ENCODE results near the gene PCDHA1. TPM values are rescaled to one million over a fixed set of nuclear protein-coding genes. Genes with fewer than 3 reads are reported as not detected.
"Not testable (repeated sequence)": the region's sequence is repeated elsewhere in the genome, so short reads cannot be mapped to it uniquely, and the experiment has no call there.

Gene PCDHA1
- total and polyA plus RNA-seq, 5 donors: not detected

DNA sequence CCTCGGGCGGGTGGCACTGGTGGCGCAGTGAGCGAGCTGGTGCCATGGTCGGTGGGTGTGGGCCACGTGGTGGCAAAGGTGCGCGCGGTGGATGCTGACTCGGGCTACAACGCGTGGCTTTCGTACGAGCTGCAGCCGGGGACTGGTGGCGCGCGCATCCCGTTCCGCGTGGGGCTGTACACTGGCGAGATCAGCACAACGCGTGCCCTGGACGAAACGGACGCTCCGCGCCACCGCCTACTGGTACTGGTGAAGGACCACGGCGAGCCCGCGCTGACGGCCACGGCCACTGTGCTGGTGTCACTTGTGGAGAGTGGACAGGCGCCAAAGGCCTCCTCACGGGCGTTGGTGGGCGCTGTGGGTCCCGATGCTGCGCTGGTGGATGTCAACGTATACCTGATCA, 22.9 kb downstream of the PCDHA1 start:
- ATAC-seq (no peak), DNase-seq (peak in 2 of 3 donors; percentile 23 to 38)
- Histone ChIP-seq H3K27ac (ENCODE audit: low read length) (no peak overlapping the region), H3K4me1 (ENCODE audit: control insufficient read depth, insufficient read depth, low read length) (no peaks in the 10 kb centered on the region), H3K27me3 (ENCODE audit: control insufficient read depth, insufficient read depth) (no peaks in the 10 kb centered on the region), H3K4me3 (ENCODE audit: low read length) (no peak overlapping the region), H3K9me3 (ENCODE audit: control insufficient read depth, low read length) (peaks cover 2% of the 10 kb centered on the region)
- 56% methylated on average over 43 of the region's 43 CpGs for WGBS
- intact Hi-C loops (cut with DNase I): no loop called here

DNA sequence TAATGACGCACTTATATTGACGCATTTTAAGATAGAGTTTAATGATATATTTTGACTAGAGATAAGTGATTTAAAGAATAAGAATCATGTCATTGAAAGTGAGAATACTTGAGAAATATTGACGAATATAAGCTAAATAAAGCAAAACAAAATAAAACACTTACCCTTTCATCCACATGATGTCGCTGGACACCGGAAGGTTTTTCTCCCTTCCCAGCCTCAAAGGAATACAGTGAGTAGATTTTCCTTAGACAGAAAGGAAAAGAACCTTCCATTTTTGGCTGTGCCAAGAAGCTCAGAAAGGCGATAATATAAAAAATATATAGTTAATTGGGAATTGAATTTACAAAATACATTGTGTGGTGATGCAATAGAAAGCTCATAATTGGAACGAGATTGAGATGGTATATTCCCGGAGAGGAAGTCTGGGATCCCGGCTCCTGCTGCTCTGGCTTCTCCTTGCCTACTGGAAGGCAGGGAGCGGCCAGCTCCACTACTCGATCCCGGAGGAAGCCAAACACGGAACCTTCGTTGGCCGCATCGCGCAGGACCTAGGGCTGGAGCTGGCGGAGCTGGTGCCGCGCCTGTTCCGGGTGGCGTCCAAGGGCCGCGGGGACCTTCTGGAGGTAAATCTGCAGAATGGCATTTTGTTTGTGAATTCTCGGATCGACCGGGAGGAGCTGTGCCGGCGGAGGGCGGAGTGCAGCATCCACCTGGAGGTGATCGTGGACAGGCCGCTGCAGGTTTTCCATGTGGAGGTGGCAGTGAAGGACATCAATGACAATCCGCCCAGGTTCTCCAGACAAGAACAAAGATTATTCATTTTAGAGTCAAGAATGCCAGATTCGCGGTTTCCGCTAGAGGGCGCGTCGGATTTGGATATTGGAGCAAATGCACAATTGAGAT, 35.7 kb downstream of the PCDHA1 start, which contains the start of gene PCDHA5:
PCDHA5 (plus strand) TSS at position 239 of the 906 bp plus-strand sequence.
- no peaks in the 10 kb centered on the region for H3K9me3 ChIP-seq (ENCODE audit: control insufficient read depth, low read length)
- intact Hi-C loops (cut with DNase I): no loop called here
- no peaks in the 10 kb centered on the region for H3K4me1 ChIP-seq (ENCODE audit: control insufficient read depth, insufficient read depth, low read length)
- no peaks in the 10 kb centered on the region for H3K27me3 ChIP-seq (ENCODE audit: control insufficient read depth, insufficient read depth)
- peak in 2 of 3 donors; percentile 33 to 59 for DNase-seq
- H3K27ac ChIP-seq (ENCODE audit: low read length): no peak within 1 kb of the TSS
- no peak within 1 kb of the TSS for H3K4me3 ChIP-seq (ENCODE audit: low read length)
- no peak for ATAC-seq
- WGBS: 24% methylated on average over 39 of the region's 39 CpGs

DNA sequence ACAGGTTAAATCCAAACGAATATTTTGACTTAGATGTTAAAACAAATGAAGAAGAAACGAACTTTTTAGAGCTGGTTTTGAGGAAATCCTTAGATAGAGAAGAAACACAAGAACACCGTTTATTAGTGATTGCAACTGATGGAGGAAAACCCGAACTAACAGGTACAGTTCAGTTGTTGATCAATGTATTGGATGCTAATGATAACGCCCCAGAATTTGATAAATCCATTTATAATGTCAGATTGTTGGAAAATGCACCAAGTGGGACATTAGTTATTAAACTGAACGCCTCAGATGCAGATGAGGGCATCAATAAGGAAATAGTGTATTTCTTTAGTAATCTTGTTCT, 36.3 kb downstream of the PCDHA1 start:
- no peaks in the 10 kb centered on the region for H3K27me3 ChIP-seq (ENCODE audit: control insufficient read depth, insufficient read depth)
- WGBS: 26% methylated on average over 6 of the region's 6 CpGs
- DNase-seq (no peak), ATAC-seq (no peak)
- no peak overlapping the region for H3K27ac ChIP-seq (ENCODE audit: low read length)
- no peaks in the 10 kb centered on the region for H3K4me1 ChIP-seq (ENCODE audit: control insufficient read depth, insufficient read depth, low read length)
- no peaks in the 10 kb centered on the region for H3K9me3 ChIP-seq (ENCODE audit: control insufficient read depth, low read length)
- intact Hi-C loops (cut with DNase I): no loop called here
- H3K4me3 ChIP-seq (ENCODE audit: low read length): no peak overlapping the region

DNA sequence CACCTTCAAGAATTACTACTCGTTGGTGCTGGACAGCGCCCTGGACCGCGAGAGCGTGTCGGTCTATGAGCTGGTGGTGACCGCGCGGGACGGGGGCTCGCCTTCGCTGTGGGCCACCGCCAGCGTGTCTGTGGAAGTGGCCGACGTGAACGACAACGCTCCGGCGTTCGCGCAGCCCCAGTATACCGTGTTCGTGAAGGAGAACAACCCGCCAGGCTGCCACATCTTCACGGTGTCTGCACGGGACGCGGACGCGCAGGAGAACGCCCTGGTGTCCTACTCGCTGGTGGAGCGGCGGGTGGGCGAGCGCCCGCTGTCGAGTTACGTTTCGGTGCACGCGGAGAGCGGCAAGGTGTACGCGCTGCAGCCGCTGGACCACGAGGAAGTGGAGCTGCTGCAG, 37.0 kb downstream of the PCDHA1 start:
- DNase-seq: peak in 1 of 3 donors; percentile 40
- H3K9me3 ChIP-seq (ENCODE audit: control insufficient read depth, low read length); ATAC-seq; H3K27ac ChIP-seq (ENCODE audit: low read length); intact Hi-C loops (cut with DNase I); H3K4me1 ChIP-seq (ENCODE audit: control insufficient read depth, insufficient read depth, low read length); H3K4me3 ChIP-seq (ENCODE audit: low read length); H3K27me3 ChIP-seq (ENCODE audit: control insufficient read depth, insufficient read depth): not testable (repeated sequence)
- 43% methylated on average over 48 of the region's 48 CpGs for WGBS

DNA sequence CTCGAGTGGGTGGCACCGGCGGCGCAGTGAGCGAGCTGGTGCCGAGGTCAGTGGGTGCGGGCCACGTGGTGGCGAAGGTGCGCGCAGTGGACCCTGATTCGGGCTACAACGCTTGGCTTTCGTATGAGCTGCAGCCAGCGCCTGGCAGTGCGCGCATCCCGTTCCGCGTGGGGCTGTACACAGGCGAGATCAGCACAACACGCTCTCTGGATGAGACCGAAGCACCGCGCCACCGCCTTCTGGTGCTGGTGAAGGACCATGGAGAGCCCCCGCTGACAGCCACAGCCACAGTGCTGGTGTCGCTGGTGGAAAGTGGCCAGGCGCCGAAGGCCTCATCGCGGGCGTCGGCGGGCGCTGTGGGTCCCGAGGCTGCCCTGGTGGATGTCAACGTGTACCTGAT, 37.5 kb downstream of the PCDHA1 start:
- Histone ChIP-seq H3K4me1 (ENCODE audit: control insufficient read depth, insufficient read depth, low read length) (no peaks in the 10 kb centered on the region), H3K4me3 (ENCODE audit: low read length) (no peak overlapping the region), H3K27me3 (ENCODE audit: control insufficient read depth, insufficient read depth) (no peaks in the 10 kb centered on the region), H3K27ac (ENCODE audit: low read length) (no peak overlapping the region), H3K9me3 (ENCODE audit: control insufficient read depth, low read length) (peaks cover 2% of the 10 kb centered on the region)
- WGBS: 50% methylated on average over 38 of the region's 38 CpGs
- intact Hi-C loops (cut with DNase I): no loop called here
- DNase-seq (no peak), ATAC-seq (no peak)

DNA sequence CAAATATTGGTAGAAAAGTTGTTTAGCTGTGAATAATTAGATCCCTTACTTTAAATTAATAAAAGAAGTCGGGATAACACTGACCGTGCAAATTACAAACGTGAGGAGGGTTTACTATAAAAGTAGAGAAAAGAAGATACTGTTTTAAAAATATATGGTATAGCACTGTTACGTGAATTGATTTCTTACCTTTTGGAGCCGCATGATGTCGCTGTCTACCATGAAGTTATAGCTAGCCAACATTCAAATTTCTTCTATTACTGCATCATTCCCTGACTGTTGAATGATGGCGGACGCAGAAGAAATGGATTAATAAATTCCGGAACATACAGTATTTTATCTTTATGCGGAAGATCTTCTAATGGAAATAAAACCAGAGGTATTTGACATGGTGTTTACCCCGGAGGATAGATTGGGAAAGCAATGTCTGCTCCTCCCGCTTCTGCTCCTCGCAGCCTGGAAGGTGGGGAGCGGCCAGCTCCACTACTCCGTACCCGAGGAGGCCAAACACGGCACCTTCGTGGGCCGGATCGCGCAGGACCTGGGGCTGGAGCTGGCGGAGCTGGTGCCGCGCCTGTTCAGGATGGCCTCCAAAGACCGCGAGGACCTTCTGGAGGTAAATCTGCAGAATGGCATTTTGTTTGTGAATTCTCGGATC, 41.9 kb downstream of the PCDHA1 start, which contains the start of gene PCDHA6:
PCDHA6 (plus strand) TSS at position 257 of the 658 bp plus-strand sequence; CDS start at position 389, 132 bp downstream.
- Histone ChIP-seq H3K9me3 (ENCODE audit: control insufficient read depth, low read length) (peaks cover 2% of the 10 kb centered on the region), H3K27ac (ENCODE audit: low read length) (no peak within 1 kb of the TSS), H3K27me3 (ENCODE audit: control insufficient read depth, insufficient read depth) (no peaks in the 10 kb centered on the region), H3K4me3 (ENCODE audit: low read length) (no peak within 1 kb of the TSS), H3K4me1 (ENCODE audit: control insufficient read depth, insufficient read depth, low read length) (no peaks in the 10 kb centered on the region)
- WGBS: 15% methylated on average over 27 of the region's 27 CpGs
- DNase-seq (no peak), ATAC-seq (no peak)
- intact Hi-C loops (cut with DNase I): no loop called here

DNA sequence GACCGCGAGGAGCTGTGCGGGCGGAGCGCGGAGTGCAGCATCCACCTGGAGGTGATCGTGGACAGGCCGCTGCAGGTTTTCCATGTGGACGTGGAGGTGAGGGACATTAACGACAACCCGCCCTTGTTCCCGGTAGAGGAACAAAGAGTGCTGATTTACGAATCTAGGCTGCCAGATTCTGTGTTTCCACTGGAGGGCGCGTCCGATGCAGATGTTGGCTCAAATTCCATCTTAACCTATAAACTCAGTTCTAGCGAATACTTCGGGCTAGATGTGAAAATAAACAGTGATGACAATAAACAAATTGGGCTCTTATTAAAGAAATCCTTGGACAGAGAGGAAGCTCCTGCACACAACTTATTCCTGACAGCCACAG, 42.4 kb downstream of the PCDHA1 start:
- WGBS: 17% methylated on average over 18 of the region's 18 CpGs
- ATAC-seq (no peak), DNase-seq (no peak)
- Histone ChIP-seq H3K4me3 (ENCODE audit: low read length) (no peak overlapping the region), H3K4me1 (ENCODE audit: control insufficient read depth, insufficient read depth, low read length) (no peaks in the 10 kb centered on the region), H3K9me3 (ENCODE audit: control insufficient read depth, low read length) (peaks cover 2% of the 10 kb centered on the region), H3K27me3 (ENCODE audit: control insufficient read depth, insufficient read depth) (no peaks in the 10 kb centered on the region), H3K27ac (ENCODE audit: low read length) (no peak overlapping the region)
- intact Hi-C loops (cut with DNase I): no loop called here

DNA sequence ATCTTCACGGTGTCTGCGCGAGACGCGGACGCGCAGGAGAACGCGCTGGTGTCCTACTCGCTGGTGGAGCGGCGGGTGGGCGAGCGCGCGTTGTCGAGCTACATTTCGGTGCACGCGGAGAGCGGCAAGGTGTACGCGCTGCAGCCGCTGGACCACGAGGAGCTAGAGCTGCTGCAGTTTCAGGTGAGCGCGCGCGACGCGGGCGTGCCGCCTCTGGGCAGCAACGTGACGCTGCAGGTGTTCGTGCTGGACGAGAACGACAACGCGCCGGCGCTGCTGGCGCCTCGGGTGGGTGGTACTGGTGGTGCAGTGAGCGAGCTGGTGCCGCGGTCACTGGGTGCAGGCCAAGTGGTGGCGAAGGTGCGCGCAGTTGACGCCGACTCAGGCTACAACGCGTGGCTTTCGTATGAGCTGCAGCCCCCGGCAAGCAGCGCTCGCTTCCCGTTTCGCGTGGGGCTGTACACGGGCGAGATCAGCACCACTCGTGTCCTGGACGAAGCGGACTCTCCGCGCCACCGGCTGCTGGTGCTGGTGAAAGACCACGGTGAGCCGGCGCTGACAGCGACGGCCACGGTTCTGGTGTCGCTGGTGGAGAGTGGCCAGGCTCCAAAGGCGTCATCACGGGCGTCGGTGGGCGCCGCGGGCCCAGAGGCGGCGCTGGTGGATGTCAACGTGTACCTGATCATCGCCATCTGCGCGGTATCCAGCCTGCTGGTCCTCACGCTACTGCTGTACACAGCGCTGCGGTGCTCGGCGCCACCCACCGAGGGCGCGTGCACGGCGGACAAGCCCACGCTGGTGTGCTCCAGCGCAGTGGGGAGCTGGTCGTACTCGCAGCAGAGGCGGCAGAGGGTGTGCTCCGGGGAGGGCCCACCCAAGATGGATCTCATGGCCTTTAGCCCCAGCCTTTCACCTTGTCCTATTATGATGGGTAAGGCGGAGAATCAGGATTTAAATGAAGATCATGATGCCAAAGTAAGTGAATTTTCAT, 43.9 kb downstream of the PCDHA1 start:
- ATAC-seq; H3K9me3 ChIP-seq (ENCODE audit: control insufficient read depth, low read length); intact Hi-C loops (cut with DNase I); H3K4me3 ChIP-seq (ENCODE audit: low read length); H3K4me1 ChIP-seq (ENCODE audit: control insufficient read depth, insufficient read depth, low read length); H3K27me3 ChIP-seq (ENCODE audit: control insufficient read depth, insufficient read depth); DNase-seq; H3K27ac ChIP-seq (ENCODE audit: low read length): not testable (repeated sequence)
- 33% methylated on average over 106 of the region's 106 CpGs for WGBS

DNA sequence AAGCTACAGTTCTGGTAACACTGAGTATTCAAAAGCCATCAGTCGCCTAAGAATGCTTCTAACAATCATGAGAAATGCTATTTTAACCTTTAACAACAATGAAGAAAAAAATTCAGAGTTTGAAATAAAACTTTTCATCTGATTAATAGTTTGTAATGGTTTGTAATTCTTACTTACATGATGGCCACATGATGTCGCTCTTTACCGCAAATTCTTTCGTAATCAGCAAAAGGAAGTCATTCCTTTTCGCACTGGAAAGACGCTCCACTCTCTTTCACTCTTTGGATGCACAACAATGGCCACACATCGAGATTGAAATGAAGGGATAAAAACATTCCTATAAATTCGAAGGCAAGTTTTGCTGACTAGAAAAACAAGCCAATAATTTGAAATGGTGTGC, 48.1 kb downstream of the PCDHA1 start, which contains the start of gene PCDHA7:
PCDHA7 (plus strand) TSS at position 277 of the 400 bp plus-strand sequence; CDS start at position 392, 115 bp downstream.
- intact Hi-C loops (cut with DNase I): no loop called here
- no peaks in the 10 kb centered on the region for H3K27me3 ChIP-seq (ENCODE audit: control insufficient read depth, insufficient read depth)
- H3K4me3 ChIP-seq (ENCODE audit: low read length): no peak within 1 kb of the TSS
- H3K4me1 ChIP-seq (ENCODE audit: control insufficient read depth, insufficient read depth, low read length): no peaks in the 10 kb centered on the region
- WGBS: 7% methylated on average over 8 of the region's 8 CpGs
- ATAC-seq (no peak), DNase-seq (no peak)
- no peak within 1 kb of the TSS for H3K27ac ChIP-seq (ENCODE audit: low read length)
- peaks cover 3% of the 10 kb centered on the region for H3K9me3 ChIP-seq (ENCODE audit: control insufficient read depth, low read length)

DNA sequence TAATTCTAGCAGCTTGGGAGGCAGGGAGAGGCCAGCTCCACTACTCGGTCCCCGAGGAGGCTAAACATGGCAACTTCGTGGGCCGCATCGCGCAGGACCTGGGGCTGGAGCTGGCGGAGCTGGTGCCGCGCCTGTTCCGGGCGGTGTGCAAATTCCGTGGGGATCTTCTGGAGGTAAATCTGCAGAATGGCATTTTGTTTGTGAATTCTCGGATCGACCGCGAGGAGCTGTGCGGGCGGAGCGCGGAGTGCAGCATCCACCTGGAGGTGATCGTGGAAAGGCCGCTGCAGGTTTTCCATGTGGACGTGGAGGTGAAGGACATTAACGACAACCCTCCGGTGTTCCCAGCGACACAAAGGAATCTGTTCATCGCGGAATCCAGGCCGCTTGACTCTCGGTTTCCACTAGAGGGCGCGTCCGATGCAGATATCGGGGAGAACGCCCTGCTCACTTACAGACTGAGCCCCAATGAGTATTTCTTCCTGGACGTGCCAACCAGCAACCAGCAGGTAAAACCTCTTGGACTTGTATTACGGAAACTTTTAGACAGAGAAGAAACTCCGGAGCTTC, 48.6 kb downstream of the PCDHA1 start:
- WGBS: 17% methylated on average over 26 of the region's 38 CpGs
- H3K27me3 ChIP-seq (ENCODE audit: control insufficient read depth, insufficient read depth); intact Hi-C loops (cut with DNase I); H3K4me1 ChIP-seq (ENCODE audit: control insufficient read depth, insufficient read depth, low read length); DNase-seq; H3K4me3 ChIP-seq (ENCODE audit: low read length); H3K9me3 ChIP-seq (ENCODE audit: control insufficient read depth, low read length); ATAC-seq; H3K27ac ChIP-seq (ENCODE audit: low read length): not testable (repeated sequence)
